ENCODE results near the gene SLFN12.
"Not testable (repeated sequence)": the region's sequence is repeated elsewhere in the genome, so short reads cannot be mapped to it uniquely, and the experiment has no call there.

The SLFN12 gene

GRCh38 chr17:35414247-35414646 is 18.1 kb downstream of the SLFN12 start:
- no peak for DNase-seq (ENCODE audit: low read depth in 2 of 2)

DNA sequence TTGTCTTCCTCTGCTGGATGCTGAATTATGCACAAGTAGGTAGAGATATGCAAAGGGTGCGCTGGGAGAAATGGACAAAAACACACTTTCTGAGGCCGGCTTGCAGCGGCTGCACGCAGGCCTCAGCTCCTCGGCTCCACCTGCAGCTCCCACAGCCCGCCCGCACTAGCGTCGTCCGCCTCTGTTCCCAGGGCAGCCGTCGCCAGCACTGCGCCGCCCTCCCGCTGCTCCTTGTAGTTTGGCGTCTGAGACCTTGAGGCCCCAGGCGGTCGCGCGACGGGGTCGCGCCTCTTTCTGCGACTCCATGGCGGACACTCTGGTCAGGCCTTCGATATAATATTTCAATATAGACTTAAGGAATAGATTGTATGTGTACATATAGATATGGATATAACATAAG is 24.8 kb downstream of the SLFN12 start:
- no peak for DNase-seq (ENCODE audit: low read depth in 2 of 2)

GRCh38 chr17:35406568-35406967 is 25.7 kb downstream of the SLFN12 start:
- no peak for DNase-seq (ENCODE audit: low read depth in 2 of 2)

DNA sequence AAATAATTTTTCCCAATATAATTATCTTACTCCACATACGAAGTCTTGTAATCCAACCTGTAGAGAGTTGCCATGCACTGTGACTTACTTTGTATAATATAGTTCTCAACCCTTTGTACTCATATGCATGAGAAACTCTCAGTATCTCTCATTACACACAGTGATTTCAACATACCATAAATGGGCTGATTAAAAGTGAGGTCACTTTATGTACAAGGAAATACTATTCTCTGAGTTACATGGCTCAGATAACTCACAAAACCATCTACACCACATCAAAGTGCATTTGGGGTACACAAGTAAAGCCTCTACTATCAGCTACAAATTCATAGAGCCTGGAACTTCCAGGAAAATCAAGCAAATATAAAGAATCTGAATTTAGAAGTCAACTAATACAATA is 27.9 kb downstream of the SLFN12 start:
- no peak for DNase-seq (ENCODE audit: low read depth in 2 of 2)

DNA sequence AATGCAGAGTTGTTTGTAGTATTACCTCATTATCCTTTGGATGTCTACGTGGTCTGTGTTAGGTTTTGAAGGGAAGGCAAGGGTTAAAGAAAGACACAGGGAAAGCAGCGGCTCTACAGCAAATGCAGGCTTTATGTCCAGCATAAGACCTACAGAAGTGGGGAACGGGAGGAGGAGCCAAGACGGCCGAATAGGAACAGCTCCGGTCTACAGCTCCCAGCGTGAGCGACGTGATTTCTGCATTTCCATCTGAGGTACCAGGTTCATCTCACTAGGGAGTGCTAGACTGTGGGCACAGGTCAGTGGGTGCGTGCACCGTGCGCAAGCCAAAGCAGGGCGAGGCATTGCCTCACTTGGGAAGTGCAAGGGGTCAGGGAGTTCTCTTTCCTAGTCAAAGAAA is 38.5 kb downstream of the SLFN12 start:
- DNase-seq (ENCODE audit: low read depth in 2 of 2) = not testable (repeated sequence)

DNA sequence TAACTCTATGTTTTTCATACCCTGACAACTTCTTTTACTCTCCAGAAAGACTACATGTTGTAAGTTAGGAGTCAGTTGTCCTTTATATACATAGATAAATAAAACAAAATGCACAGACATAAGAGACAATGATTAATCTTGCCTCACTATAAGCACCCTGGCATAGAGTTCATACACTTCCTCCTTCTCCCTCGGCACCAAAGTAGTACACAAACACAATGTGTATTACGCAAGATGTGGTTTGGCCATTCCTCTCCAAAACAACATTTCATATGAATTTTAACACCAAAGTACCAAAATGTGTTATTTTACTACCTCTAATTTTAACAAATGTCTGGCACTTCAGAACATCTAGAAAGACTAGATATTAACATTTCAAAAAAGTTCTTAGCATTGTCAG is 41.6 kb downstream of the SLFN12 start:
- DNase-seq (ENCODE audit: low read depth in 2 of 2) = no peak

DNA sequence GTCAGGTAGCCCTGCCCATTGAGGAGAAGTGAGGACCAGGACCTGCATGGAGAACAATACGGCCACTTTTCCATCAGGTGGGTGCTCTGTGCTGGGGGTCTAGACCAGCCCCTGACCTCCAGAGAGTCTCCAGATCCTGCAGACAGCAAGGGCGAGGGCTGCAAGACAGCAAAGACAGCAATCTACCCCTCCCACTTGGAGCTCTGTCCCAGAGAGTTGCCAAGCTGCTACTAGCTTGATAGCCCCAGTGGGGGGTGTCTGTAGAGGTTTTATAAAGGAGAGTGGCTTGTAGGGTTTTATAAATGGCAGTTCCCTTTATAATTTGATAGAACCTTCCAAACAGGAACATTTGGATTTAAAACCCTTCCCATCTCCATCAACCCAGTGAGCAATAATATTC is 42.1 kb downstream of the SLFN12 start:
- DNase-seq (ENCODE audit: low read depth in 2 of 2) = no peak

DNA sequence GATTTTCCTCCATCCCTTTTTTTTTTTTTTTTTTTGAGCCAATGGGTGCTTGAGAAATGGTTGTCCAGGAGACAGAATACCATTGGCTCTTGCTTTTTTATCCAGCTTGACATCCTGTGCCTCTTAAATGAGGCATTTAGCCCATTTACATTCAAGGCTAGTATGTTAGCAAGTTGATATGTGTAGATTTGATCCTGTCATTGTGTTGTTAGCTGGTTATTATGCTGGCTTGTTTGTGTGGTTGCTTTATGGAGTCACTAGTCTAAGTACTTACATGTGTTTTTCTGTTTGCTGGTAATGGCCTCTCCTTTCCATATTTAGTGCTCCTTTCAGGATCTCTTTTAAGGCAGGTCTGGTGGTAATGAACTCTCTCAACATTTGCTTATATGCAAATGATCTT is 44.8 kb downstream of the SLFN12 start:
- no peak for DNase-seq (ENCODE audit: low read depth in 2 of 2)

DNA sequence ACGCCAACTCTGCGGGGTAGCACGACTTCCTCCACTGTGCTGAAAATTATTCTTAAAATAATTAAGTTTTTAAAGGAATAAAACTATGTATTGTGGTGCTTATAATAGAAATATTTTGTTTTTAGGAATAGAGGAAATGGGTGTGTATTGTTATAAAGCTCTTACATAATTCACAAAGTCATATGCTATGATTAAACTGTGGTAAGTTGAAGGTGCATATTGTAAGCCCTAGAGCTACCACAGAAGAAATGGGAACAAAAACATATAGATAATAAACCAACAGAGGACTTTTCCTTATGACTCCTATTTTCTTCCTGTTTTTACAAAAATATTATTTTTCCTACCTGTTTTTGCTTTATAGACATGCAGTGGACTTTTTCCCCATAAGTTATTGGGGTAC is 54.6 kb downstream of the SLFN12 start:
- no peak for DNase-seq (ENCODE audit: low read depth in 2 of 2)

- DNase-seq (ENCODE audit: low read depth in 2 of 2) = no peak
Observed at GRCh38 chr17:35377068-35377467, 55.2 kb downstream of the SLFN12 start.

GRCh38 chr17:35376245-35376644 is 56.1 kb downstream of the SLFN12 start:
- DNase-seq (ENCODE audit: low read depth in 2 of 2) = no peak

DNA sequence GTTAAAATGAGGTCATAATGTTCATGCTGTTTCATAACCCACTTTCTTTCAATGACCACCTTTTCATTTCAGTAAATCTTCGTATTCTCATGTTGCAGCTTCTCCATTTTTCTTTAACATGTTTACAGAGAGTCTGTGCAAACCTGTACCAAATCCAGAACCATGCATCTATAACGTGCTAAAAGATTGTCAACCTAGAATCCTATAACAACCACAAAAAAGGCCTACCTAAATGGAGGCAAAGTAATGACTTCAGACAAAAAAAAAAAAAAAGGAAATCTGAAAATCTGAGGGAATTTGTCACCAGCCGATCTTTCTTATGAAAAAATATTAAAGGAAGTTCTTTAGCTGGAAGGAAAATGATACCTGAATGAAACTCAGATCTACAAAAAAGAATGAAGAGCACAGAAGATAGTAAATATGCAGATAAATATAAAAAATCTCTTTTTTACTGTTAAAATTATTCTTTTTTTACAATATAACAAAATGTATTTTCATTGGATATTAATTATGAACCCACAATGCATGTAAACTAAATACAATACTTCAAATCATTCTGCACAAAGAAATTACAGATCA is 57.4 kb downstream of the SLFN12 start:
- DNase-seq (ENCODE audit: low read depth in 2 of 2) = no peak

DNA sequence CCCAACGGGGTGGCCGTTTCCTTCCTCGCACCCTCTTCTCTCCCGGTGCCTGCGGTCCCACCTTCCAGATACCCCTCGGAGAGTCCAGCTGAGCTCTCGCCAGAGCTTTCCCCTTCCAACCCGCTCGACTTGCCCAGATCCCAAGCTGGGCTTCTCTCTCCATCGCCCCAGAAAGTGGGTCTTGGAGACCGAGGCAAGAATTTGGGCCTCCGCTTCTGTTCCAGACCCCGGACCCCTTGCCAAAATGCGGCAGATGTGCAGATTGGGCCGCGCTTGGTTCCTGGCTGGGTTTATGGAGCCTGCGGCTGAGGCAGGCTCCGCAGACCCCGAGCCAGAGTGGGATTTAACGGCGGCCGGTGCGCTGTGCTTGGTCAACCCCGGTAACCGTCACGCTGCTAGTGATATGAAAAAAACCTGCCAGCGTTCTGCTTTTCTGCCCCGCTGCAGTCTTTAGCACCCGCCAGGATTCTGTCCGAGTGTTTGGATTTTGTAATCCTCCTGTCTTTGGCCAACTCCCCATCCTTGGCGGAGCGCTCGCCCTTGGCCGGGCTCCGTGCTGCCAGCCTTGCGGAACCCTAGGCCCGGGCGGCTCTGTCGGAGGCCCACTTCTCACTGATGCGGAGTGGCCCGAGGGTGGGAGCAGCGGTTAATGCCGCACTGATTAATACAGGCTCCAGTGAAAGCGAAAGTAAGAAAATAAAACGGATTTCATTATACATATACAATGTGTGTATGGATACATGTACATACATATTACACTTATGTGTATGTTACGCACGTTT is 58.1 kb downstream of the SLFN12 start:
- no peak for DNase-seq (ENCODE audit: low read depth in 2 of 2)

DNA sequence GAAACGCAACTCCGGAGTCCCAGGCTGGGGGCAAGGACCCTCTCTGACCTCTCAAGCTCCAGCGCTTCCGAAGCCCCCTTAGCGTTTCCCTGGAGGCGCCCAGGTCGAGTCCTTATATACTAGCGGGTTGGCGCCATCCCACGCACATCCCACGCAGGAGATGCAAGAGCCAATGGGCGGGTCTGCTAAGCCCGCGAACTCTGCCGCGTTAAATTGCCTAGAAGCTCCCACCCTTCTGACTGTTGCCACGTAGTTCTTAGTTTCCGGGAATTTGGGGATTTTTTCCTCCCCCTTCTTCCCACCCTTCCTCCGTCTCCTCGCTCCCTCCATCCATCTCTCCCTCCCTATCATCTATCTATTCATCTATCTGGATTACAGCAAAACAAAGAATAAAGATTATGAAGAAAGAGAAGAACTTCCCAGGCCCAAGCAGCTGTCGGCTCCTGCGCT is 58.7 kb downstream of the SLFN12 start, which contains the start of gene SLFN11:
TSS of gene SLFN11 (minus strand) at position 88 of the 450 bp plus-strand sequence. CDS start 9,814 bp downstream, outside the sequence.
- peak; percentile 47 to 73 for DNase-seq (ENCODE audit: low read depth in 2 of 2)

- DNase-seq (ENCODE audit: low read depth in 2 of 2) = no peak
Observed at GRCh38 chr17:35372846-35373533, 59.3 kb downstream of the SLFN12 start.

DNA sequence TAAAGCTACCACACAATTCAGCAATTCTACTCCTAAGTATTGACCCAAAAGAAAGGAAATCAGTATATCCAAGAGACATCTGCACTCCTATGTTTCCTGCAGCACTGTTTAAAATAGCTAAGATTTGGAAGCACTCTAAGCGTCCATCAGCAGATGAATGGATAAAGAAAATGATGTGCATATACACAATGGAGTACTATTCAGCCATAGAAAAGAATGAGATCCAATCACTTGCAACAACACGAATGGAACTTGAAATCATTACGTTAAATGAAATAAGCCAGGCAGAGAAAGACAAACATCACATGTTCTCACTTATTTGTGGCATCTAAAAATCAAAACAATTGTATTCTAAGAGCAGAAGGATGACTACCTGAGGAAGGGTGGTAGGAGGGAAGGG is 60.4 kb downstream of the SLFN12 start:
- no peak for DNase-seq (ENCODE audit: low read depth in 2 of 2)

GRCh38 chr17:35368081-35368830 is 64.0 kb downstream of the SLFN12 start:
- no peak for DNase-seq (ENCODE audit: low read depth in 2 of 2)

DNA sequence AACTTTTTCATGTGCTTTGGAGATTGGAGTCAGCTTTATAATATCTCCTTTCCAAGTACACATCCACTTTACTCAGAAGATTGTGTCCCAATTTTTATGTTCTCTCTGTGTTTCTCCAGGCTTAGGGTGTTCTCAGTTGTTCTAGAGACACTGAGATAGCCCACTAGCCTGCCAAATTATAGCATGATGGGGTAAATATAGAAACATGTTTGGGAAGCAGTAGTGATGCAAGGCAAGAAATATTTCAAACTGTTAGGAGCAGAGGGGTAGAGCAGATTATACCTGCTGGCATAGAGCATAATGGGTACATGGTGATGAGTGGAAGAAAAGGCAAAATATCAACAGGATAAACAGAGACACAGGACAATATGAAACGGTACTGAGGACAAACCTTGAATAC is 71.3 kb downstream of the SLFN12 start:
- DNase-seq (ENCODE audit: low read depth in 2 of 2) = no peak

Measured in stimulated activated CD8-positive, alpha-beta memory T cell treated with anti-CD3 and anti-CD28 coated beads, Interleukin-2, amount 100 ng/mL, for 1 hour (primary cell).